ENCODE results near the gene FOXI3.

The FOXI3 gene

DNA sequence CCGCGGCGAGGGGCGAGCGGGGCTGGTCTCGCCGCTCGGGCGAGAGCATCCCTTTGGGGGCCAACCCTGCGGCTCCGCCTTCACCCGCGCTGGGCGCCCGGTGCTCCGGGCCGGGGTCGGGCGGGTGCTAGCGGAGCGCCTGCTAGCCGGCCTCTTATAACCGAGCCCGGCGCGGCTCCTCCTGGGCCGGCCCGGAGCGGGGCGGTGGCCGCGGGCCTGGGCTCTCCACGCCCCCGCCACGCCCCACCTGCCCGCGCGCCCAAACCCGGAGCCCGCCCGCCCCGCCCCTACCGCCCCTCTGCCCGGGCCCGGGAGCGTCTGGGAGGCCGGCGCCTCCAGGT, at the start of gene FOXI3:
FOXI3 (minus strand) TSS at position 129 of the 341 bp plus-strand sequence. CDS start 158 bp downstream, outside the sequence.
- CTCF ChIA-PET, result interaction anchor here (1.3 kb wide), 1 partner anchor 261 kb away, joined by 5 read pairs; no protein-coding TSS in a partner anchor
- peak within 1 kb of the TSS; percentile 76 for H3K4me3 ChIP-seq (ENCODE audit: low read depth, low read length)

DNA sequence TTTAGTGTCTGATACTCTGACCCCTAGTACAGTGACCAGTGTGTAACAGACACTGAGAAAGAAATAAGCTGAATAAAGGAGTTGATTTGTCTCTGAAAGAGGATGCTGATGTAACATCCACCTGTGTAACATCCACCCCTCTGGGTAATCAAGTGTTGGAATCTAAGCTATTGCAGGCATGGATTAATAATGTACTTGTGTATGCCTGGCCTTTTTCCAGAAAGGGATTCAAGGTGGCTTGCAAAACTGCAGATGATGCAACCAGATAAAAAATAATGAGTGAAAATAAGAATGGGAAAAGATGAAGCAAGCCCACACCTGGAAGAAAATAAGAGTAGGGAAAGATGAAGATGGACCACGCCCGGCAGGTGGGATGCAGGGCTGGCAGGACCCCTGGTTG, 48.2 kb upstream of the FOXI3 start:
- Histone ChIP-seq H3K36me3 (ENCODE audit: control insufficient read depth in 2 of 2, insufficient read depth in 1 of 2, low read length in 2 of 2) (no peaks in the 10 kb centered on the region), H3K4me1 (ENCODE audit: control insufficient read depth, insufficient read depth, low read length) (no peaks in the 10 kb centered on the region), H3K27ac (ENCODE audit: extremely low read depth, low read depth, low read length) (no peak overlapping the region), H3K4me3 (ENCODE audit: low read depth, low read length) (no peak overlapping the region), H3K9me3 (ENCODE audit: control insufficient read depth, insufficient read depth, low read depth, low read length) (no peaks in the 10 kb centered on the region; the same call in 1 of the 2 replicates)
- no peak for TF ChIP-seq GFI1B (tag by site-specific recombination; IDR thresholded peaks at IDR 0.05)
- TF ChIP-seq, protein P1, sequence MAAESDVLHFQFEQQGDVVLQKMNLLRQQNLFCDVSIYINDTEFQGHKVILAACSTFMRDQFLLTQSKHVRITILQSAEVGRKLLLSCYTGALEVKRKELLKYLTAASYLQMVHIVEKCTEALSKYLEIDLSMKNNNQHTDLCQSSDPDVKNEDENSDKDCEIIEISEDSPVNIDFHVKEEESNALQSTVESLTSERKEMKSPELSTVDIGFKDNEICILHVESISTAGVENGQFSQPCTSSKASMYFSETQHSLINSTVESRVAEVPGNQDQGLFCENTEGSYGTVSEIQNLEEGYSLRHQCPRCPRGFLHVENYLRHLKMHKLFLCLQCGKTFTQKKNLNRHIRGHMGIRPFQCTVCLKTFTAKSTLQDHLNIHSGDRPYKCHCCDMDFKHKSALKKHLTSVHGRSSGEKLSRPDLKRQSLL (tag by site-specific recombination; IDR thresholded peaks at IDR 0.05), result no peak
- TF ChIP-seq, protein P2, sequence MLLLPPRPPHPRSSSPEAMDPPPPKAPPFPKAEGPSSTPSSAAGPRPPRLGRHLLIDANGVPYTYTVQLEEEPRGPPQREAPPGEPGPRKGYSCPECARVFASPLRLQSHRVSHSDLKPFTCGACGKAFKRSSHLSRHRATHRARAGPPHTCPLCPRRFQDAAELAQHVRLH (tag by site-specific recombination; IDR thresholded peaks at IDR 0.05), result no peak
- TF ChIP-seq ZNF157 (tag by site-specific recombination; IDR thresholded peaks at IDR 0.05), result no peak
- TF ChIP-seq ZIC2 (tag by site-specific recombination; IDR thresholded peaks at IDR 0.05), result no peak
- TF ChIP-seq, protein P3, sequence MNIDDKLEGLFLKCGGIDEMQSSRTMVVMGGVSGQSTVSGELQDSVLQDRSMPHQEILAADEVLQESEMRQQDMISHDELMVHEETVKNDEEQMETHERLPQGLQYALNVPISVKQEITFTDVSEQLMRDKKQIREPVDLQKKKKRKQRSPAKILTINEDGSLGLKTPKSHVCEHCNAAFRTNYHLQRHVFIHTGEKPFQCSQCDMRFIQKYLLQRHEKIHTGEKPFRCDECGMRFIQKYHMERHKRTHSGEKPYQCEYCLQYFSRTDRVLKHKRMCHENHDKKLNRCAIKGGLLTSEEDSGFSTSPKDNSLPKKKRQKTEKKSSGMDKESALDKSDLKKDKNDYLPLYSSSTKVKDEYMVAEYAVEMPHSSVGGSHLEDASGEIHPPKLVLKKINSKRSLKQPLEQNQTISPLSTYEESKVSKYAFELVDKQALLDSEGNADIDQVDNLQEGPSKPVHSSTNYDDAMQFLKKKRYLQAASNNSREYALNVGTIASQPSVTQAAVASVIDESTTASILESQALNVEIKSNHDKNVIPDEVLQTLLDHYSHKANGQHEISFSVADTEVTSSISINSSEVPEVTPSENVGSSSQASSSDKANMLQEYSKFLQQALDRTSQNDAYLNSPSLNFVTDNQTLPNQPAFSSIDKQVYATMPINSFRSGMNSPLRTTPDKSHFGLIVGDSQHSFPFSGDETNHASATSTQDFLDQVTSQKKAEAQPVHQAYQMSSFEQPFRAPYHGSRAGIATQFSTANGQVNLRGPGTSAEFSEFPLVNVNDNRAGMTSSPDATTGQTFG (tag by site-specific recombination; IDR thresholded peaks at IDR 0.05; ENCODE audit: borderline replicate concordance), result no peak
- TF ChIP-seq SALL2 (tag by site-specific recombination; IDR thresholded peaks at IDR 0.05; ENCODE audit: borderline replicate concordance), result no peak
- ChIA-PET CTCF (interaction anchor here (0.7 kb wide), 1 partner anchor 147 kb away, joined by 3 read pairs; no protein-coding TSS in a partner anchor), POLR2A (interaction anchor here (0.5 kb wide), 1 partner anchor 84 kb away, joined by 5 read pairs; no protein-coding TSS in a partner anchor)

More for the DNA sequence above, at the start of gene FOXI3:
- Histone ChIP-seq H3K36me3 (ENCODE audit: control insufficient read depth in 2 of 2, insufficient read depth in 1 of 2, low read length in 2 of 2) (peaks cover 0 to 15% of the 10 kb centered on the region in 2 experiments; a peak in 1 of 3 replicates), H3K27ac (ENCODE audit: extremely low read depth, low read depth, low read length) (peak within 1 kb of the TSS; percentile 52; the same call in 1 of the 2 replicates), H3K9me3 (ENCODE audit: control insufficient read depth, insufficient read depth, low read depth, low read length) (no peaks in the 10 kb centered on the region), H3K4me1 (ENCODE audit: control insufficient read depth, insufficient read depth, low read length) (0 out of 2 replicates have a peak, but pooled peaks cover 2% of the 10 kb centered on the region)
- TF ChIP-seq SP3 (tag by site-specific recombination; IDR thresholded peaks at IDR 0.05) (no peak), KLF10 (tag by site-specific recombination; IDR thresholded peaks at IDR 0.05) (peak; percentile 53; the same call in 1 of the 2 replicates), ZSCAN30 (tag by site-specific recombination; IDR thresholded peaks at IDR 0.05) (0 out of 2 replicates have a peak, but pooled peaks have one; percentile 18)
- TF ChIP-seq, protein P4, sequence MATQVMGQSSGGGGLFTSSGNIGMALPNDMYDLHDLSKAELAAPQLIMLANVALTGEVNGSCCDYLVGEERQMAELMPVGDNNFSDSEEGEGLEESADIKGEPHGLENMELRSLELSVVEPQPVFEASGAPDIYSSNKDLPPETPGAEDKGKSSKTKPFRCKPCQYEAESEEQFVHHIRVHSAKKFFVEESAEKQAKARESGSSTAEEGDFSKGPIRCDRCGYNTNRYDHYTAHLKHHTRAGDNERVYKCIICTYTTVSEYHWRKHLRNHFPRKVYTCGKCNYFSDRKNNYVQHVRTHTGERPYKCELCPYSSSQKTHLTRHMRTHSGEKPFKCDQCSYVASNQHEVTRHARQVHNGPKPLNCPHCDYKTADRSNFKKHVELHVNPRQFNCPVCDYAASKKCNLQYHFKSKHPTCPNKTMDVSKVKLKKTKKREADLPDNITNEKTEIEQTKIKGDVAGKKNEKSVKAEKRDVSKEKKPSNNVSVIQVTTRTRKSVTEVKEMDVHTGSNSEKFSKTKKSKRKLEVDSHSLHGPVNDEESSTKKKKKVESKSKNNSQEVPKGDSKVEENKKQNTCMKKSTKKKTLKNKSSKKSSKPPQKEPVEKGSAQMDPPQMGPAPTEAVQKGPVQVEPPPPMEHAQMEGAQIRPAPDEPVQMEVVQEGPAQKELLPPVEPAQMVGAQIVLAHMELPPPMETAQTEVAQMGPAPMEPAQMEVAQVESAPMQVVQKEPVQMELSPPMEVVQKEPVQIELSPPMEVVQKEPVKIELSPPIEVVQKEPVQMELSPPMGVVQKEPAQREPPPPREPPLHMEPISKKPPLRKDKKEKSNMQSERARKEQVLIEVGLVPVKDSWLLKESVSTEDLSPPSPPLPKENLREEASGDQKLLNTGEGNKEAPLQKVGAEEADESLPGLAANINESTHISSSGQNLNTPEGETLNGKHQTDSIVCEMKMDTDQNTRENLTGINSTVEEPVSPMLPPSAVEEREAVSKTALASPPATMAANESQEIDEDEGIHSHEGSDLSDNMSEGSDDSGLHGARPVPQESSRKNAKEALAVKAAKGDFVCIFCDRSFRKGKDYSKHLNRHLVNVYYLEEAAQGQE (tag by site-specific recombination; IDR thresholded peaks at IDR 0.05), result no peak
- POLR2A ChIA-PET, result no interaction called here

DNA sequence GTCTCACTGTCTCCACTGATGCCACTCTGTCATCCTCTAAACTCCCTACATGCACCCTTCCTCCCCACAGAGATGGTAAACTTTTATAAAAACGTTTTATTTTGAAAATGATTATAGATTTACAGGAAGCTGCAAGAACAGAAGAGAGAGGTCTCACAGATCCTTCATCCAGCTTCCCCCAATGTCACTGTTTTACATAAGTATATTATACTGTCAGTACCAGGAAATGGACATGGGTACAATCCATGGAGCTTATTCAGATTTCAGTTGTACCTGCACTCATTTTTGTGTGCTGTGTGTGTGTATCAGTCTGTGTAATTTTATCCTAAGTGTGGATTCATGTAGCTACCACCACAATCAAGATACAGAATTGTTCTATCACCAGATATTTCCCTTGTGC, 46.7 kb upstream of the FOXI3 start:
- Histone ChIP-seq H3K4me1 (ENCODE audit: control insufficient read depth, insufficient read depth, low read length) (no peaks in the 10 kb centered on the region), H3K36me3 (ENCODE audit: control insufficient read depth in 2 of 2, insufficient read depth in 1 of 2, low read length in 2 of 2) (no peaks in the 10 kb centered on the region), H3K4me3 (ENCODE audit: low read depth, low read length) (no peak overlapping the region), H3K9me3 (ENCODE audit: control insufficient read depth, insufficient read depth, low read depth, low read length) (no peaks in the 10 kb centered on the region; the same call in 1 of the 2 replicates), H3K27ac (ENCODE audit: extremely low read depth, low read depth, low read length) (no peak overlapping the region)
- ChIA-PET POLR2A (no interaction called here), CTCF (no interaction called here)
- TF ChIP-seq ZNF529 (tag by site-specific recombination; IDR thresholded peaks at IDR 0.05; ENCODE audit: insufficient replicate concordance) (peak; percentile 99), GLI4 (tag by site-specific recombination; IDR thresholded peaks at IDR 0.05) (no peak)
